HG03378 (cell line): ENCODE results near the gene ECI1.
"Not testable (repeated sequence)": the region's sequence is repeated elsewhere in the genome, so short reads cannot be mapped to it uniquely, and the experiment has no call there.

Experiments used
- ATAC-seq: cut with Tn5 transposase; IDR thresholded peaks from one replicate; pipeline ENCODE4 v1.9.1; 2021; ENCODE audit warnings: mild to moderate bottlenecking, moderate library complexity; ENCODE audit not compliant: unreplicated experiment

The ECI1 gene

GRCh38 chr16:2256531-2257140 is 5.2 kb upstream of the ECI1 start:
- ATAC-seq = no peak

DNA sequence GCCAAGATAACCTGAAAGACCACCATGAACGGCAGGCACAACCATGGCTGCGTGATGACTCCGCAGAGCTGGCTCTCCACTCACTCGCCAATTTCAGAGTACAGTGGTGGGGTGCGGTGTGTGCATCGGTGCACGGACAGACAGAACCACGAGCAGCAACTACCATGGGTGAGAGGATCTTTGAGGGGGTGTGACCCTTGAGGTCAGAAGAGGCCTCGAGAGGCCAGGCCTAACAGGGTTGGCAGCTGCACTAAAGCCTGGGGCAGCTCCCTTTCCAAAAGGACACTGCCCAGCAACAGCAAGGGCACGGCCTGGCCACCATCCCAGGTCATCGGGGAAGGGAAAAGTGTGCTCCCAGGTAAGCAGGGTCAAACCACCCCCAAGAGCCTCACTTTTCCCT is 1.9 kb upstream of the ECI1 start:
- ATAC-seq = no peak

DNA sequence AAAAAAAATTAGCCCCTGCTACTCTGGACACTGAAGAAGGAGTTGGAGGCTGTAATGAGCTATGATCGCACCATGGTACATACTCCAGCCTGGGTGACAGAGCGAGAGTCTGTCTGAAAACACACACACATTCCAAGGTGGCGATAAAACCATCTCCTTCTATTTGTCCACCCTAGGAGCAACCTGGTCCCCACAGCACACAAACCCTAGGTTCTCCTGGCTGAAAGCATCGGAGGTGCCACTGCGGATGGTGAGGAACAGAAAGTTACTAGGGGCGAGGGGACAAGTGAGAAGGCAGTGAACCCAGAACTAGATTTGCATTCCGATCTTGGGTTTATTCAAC is 1.4 kb upstream of the ECI1 start:
- ATAC-seq = no peak

DNA sequence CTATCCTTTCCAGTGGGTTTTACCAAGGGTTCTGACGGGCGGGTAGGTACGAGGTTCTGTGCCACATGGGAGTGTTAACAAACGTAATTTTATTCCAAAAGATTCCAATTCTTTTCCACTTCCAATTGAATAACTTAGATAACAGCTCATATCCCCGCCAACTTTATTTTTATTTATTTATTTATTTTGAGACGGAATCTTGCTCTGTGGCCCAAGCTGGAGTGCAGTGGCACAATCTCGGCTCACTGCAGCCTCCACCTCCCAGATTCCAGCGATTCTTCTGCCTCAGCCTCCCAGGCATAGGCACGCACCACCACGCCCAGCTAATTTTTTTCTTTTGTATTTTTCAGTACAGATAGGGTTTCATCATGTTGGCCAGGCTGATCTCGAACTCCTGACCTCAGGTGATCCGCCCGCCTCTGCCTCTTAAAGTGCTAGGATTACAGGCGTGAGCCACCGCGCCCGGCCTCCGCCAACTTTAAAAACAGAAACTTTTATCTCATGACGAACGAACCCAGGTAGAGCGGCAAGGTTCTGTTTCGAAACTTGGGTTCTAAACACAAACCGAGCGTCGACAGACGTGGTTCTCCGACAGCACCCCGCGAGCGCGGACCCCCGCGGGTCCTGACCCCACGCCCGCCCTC is 613 bp downstream of the ECI1 start:
- ATAC-seq = peak; percentile 5

DNA sequence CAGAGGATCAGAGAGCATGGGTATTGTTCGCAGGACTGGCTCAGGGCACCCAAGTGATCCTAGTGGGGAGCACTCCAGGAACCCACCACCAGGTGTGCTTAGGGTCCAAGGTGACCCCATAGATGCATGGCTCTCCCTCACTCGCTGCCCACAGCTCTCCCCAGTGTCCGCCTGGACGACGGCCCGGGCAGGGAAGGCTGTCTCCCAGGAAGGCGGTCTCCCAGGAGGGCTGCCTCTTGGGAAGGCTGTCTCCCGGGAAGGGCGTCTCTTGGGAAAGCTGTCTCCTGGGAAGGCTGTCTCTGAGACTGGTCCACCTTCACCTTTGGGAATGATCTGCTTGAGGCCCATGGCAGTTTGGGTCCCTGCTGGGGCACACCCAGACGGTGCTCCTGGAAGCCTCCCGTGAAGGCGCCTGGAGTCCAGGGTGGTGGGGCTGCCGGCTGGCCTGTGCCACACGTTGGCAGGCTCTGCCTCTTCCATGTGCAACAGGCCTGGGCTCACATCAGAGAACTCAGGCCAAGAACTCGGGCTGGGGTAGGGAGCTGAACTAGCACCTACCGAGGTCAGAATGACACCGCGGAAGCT is 5.0 kb downstream of the ECI1 start:
- ATAC-seq = no peak

DNA sequence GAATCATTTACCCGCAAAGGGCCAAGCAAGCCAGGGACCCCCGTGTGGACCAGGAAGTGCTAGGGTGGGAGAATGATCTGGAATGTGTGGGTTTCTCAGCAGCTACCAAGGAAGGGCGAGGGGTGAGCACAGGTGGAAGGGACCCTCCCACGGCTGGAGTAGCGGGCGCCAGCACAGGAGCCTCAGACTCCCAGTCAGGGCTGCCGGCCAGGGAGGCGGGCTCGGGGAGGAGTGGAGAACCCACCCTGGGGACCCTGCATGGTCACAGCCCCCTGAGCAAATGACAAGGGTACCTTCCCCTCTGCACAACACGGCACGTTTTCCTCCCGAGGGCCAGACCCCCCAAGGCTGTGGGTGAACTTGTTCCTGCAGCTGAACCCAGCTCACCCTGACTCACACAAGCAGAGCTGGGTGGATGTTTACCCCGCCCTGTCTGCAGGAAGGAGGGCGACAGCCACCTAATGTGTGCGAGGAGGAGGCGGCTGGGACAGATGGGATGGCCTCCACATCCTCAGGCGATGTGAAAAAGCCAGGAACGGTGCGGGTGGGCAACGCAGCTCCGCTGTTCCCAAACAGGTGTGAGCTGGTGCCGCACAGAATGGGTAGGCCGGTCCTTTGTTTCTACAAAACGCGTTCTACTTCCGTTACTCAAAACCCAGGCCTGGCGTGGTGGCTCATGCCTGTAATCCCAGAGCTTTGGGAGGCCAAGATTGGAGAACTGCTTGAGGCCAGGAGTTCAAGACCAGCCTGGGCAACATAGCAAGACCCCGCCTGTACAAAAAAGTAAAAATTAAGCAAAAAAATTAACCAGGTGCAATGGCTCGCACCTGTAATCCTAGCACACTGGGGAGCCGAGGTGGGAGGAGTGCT is 6.2 kb downstream of the ECI1 start:
- ATAC-seq = no peak

DNA sequence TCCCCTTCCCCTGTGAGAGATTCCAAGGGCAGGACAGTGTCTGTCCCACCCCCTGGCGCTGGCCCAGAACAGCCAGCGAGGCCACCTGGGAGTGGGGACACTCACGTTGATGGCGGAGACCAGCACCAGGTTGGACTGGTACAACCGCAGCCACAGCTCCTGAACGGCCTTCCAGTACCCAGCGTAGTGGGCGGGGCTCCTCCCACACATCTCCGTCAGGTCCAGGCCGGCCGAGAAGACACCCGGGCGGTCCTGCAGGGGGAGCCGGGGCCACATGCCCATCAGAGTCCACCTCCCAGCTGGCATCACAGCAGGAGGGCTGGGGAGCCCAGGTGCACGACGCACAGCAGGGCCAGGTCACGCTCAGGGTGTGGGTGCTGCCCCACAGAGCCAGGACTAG is 7.1 kb downstream of the ECI1 start:
- no peak for ATAC-seq

GRCh38 chr16:2243781-2244180 is 7.6 kb downstream of the ECI1 start:
- no peak for ATAC-seq

- no peak for ATAC-seq
Measured at GRCh38 chr16:2243031-2243528, 8.3 kb downstream of the ECI1 start.

DNA sequence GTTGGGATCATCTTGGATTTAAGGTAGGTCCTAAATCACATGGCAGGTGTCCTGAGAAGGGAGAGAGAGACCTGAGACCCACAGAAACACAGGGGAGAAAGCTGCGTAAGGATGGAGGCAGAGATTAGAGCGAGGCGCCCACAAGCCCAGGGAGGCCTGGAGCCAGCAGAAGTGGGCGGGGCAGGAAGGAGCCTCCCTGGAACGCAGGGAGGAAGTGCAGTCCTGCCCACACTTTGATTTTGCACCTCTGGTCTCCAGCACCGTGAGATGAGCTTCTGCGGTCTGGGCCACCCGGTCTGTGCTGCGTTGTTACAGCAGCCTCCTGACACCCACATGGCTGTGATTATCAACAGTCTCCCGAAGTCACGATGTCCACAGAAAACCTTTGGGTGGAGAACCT is 8.8 kb downstream of the ECI1 start:
- no peak for ATAC-seq

GRCh38 chr16:2240331-2240730 is 11.1 kb downstream of the ECI1 start:
- not testable (repeated sequence) for ATAC-seq

- no peak for ATAC-seq
Measured at GRCh38 chr16:2238838-2239675, 12.3 kb downstream of the ECI1 start.

DNA sequence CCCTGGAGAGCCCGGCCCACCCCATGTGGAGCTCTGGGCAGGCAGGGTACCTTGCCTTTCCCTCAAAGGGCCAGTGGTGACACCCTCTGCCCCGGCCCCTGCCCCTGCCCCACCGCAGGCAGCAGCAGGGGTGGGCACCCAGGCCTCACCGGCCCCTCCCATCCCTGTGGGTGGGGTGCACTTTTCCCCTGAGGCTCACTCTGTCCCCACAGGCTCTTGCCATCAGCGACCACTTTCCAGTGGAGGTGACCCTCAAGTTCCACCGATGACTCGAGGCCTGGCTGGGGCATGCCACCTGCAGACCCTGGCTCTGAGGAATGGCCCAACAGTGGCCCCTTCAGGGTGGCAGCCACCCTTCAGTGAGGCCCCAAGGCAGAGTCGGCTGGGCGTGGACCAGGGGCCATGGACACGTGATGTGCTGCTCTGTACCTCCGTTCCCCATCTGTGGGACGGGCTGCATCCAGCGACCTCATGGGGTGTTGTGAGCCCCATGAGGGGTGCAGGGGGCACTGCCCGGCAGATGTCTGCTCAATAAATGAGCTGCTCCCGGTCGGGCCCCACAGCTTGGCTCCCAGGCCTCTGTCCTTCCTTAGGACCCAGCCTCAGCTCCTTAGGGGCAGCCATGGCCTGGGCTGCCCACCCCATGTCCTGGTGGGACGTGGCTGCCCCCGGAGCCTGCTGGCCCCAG is 13.1 kb downstream of the ECI1 start:
- ATAC-seq = no peak

DNA sequence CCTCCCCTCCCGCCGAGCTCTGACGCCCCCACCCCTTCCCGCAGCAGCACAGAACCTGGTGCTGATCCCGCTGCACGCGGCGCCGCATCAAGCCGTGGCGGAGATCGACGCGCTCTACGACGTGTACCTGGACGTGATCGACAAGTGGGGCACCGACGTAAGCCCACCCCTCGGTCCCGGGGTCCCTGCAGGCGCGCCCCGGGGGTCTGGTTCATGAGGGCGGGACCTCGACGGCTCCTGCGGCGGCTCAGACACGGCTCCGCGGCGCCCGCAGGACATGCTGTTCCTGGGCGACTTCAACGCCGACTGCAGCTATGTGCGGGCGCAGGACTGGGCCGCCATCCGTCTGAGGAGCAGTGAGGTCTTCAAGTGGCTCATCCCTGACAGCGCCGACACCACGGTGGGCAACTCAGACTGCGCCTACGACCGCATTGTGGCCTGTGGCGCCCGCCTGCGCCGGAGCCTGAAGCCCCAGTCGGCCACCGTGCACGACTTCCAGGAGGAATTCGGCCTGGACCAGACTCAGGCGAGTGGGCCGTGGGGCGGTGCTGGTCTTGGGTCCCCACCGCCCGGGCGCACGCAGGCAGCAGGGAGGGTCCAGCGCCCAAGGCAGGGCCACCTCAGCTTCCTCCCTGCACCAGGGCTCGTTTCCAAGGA is 13.8 kb downstream of the ECI1 start:
- ATAC-seq = no peak

DNA sequence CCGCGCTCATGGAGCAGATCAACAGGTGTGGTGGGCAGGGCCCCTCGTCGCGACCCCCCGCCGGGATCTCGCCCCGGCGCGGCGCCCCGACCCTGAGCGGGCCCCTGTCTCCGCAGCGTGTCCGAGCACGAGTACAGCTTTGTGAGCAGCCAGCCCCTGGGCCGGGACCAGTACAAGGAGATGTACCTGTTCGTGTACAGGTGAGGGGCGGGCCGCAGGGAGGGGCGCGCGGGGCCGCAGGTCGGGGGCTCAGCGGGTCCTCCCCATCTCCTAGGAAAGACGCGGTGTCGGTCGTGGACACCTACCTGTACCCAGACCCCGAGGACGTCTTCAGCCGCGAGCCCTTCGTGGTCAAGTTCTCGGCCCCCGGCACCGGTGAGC is 14.3 kb downstream of the ECI1 start:
- no peak for ATAC-seq

- ATAC-seq = no peak
Measured at GRCh38 chr16:2236337-2237101, 14.9 kb downstream of the ECI1 start, which contains the start of gene DNASE1L2. Gene DNASE1L2, plus strand, starts transcription at chr16:2236444. Its CDS starts 373 bp downstream, at chr16:2236817.

DNA sequence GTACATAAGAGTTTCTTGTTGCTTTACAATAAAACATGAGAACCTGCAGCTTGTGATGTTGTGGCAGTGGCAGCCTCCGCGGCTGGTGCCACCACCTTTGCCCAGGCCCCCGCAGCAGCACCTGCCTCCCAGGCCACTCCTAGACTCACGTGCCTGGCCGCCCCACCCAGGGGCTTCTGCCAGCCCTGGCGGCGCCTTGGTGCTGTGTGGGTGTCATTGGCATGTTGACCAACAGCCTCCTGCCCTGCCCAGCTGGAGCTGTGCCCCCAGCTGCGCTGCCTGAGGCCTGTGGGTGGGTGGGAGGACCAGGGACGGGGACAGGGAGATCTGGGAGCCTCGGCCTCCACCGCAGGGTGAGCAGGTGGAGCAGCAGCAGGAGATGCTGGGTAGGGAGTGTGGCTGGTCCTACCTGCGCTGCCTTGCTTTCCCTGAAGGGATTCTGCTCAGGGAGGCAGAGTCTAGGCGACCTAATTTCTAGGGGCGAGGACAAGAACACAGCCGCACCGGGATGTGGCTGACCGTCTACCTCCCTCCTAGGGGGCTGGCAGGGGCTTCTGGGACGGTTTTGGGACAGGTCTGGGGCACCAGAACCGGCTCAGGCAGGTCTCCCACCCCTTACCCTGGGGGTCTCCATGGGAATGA is 15.6 kb downstream of the ECI1 start:
- no peak for ATAC-seq

DNA sequence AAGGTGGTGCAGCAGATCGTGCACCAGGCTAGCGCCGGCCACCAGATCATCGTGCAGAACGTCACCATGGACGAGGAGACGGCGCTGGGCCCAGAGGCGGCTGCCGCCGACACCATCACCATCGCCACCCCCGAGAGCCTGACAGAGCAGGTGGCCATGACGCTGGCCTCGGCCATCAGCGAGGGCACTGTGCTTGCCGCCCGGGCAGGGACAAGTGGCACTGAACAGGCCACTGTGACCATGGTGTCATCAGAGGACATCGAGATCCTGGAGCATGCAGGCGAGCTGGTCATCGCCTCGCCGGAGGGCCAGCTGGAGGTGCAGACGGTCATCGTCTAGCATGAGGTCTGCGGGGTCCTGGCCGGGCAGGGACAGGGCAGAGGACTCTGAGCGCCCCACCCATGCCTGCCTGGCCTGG is 16.1 kb downstream of the ECI1 start:
- no peak for ATAC-seq
